Endothelial cell (in vitro differentiated cells): ENCODE results near the gene TAS2R20. TPM values are rescaled to one million over a fixed set of nuclear protein-coding genes. Genes with fewer than 3 reads are reported as not detected.

Source experiments
- DNase-seq: peaks from one replicate; pipeline ENCODE4 v3.0.0; 2021; ENCODE audit warnings: low spot score
- H3K27ac Mint-ChIP-seq: one replicate; pipeline ENCODE4 v1.8.0; 2021; ENCODE audit warnings: mixed read lengths, inconsistent platforms; ENCODE audit not compliant: unreplicated experiment
- H3K27me3 Mint-ChIP-seq: one replicate; pipeline ENCODE4 v1.8.0; 2021; ENCODE audit warnings: mild to moderate bottlenecking, moderate library complexity, mixed read lengths, inconsistent platforms; ENCODE audit not compliant: unreplicated experiment
- H3K36me3 Mint-ChIP-seq: one replicate; pipeline ENCODE4 v1.8.0; 2021; ENCODE audit warnings: mild to moderate bottlenecking, low read depth, mixed read lengths, inconsistent platforms; ENCODE audit not compliant: unreplicated experiment
- H3K4me1 Mint-ChIP-seq: one replicate; pipeline ENCODE4 v1.8.0; 2021; ENCODE audit warnings: mild to moderate bottlenecking, mixed read lengths, inconsistent platforms; ENCODE audit not compliant: unreplicated experiment
- H3K4me3 Mint-ChIP-seq: one replicate; pipeline ENCODE4 v1.8.0; 2021; ENCODE audit warnings: mild to moderate bottlenecking, mixed read lengths, inconsistent platforms; ENCODE audit not compliant: unreplicated experiment
- H3K9me3 Mint-ChIP-seq: one replicate; pipeline ENCODE4 v1.8.0; 2021; ENCODE audit warnings: mixed read lengths, inconsistent platforms; ENCODE audit not compliant: unreplicated experiment
- CTCF ChIP-seq: fragments of 200-600 bp; sonication (generic); IDR thresholded peaks from one replicate; pipeline ENCODE4 v1.5.0; 2021; ENCODE audit warnings: antibody characterized with exemption; ENCODE audit not compliant: unreplicated experiment
- total RNA-seq: library from RNA; stranded (reverse); fragmentation: NEBNext Ultra II Directional; extraction: Animal tissue kit (Norgen Biotek cat#: 25700); gene quantifications from one replicate; pipeline ENCODE4 v1.2.1, GENCODE V29; 2021; ENCODE audit not compliant: unreplicated experiment

TAS2R20 gene
- total RNA-seq, 1 donor from 2014 or later: 1.7 TPM

DNA sequence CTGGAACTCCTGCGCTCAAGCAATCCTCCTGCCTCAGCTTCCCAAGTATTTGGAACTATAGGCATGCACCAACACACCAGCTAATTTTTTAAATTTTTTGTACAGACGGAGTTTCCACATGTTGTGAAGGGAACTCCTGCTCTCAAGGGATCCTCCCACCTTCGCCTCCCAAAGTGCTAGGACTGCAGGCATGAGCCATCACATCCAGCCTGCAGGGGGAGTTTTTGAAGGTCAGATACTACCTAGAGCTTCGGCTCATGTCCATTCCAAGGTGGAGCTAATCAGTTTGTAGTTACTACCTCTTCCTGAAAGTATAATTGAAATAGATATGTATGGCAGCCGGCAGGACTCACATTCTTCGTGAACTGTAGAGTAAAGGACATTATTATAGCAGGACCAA is 28.0 kb upstream of the TAS2R20 start:
- peak; percentile 26 for DNase-seq
- H3K9me3 Mint-ChIP-seq: no peaks in the 10 kb centered on the region
- peaks cover 8% of the 10 kb centered on the region for H3K36me3 Mint-ChIP-seq
- no peaks in the 10 kb centered on the region for H3K4me1 Mint-ChIP-seq
- no peak for TF ChIP-seq CTCF
- H3K27ac Mint-ChIP-seq: no peak overlapping the region
- H3K27me3 Mint-ChIP-seq: no peaks in the 10 kb centered on the region
- no peak overlapping the region for H3K4me3 Mint-ChIP-seq

GRCh38 chr12:11023387-11023786 is 25.3 kb upstream of the TAS2R20 start:
- no peak overlapping the region for H3K4me3 Mint-ChIP-seq
- H3K36me3 Mint-ChIP-seq: peaks cover 8% of the 10 kb centered on the region
- peaks cover 2% of the 10 kb centered on the region for H3K27me3 Mint-ChIP-seq
- no peaks in the 10 kb centered on the region for H3K9me3 Mint-ChIP-seq
- H3K27ac Mint-ChIP-seq: no peak overlapping the region
- no peak for TF ChIP-seq CTCF
- no peaks in the 10 kb centered on the region for H3K4me1 Mint-ChIP-seq
- no peak for DNase-seq

GRCh38 chr12:11022520-11022919 is 24.4 kb upstream of the TAS2R20 start, which contains the start of gene TAS2R19:
TAS2R19 (minus strand) TSS chr12:11022620; CDS start chr12:11022571, 49 bp downstream.
- H3K4me1 Mint-ChIP-seq: no peaks in the 10 kb centered on the region
- no peak within 1 kb of the TSS for H3K27ac Mint-ChIP-seq
- DNase-seq: no peak
- TF ChIP-seq CTCF: no peak
- peaks cover 2% of the 10 kb centered on the region for H3K27me3 Mint-ChIP-seq
- no peaks in the 10 kb centered on the region for H3K9me3 Mint-ChIP-seq
- H3K36me3 Mint-ChIP-seq: peaks cover 8% of the 10 kb centered on the region
- no peak within 1 kb of the TSS for H3K4me3 Mint-ChIP-seq

- no peak overlapping the region for H3K27ac Mint-ChIP-seq
- H3K4me3 Mint-ChIP-seq: no peak overlapping the region
- TF ChIP-seq CTCF: no peak
- no peak for DNase-seq
- peaks cover 14% of the 10 kb centered on the region for H3K4me1 Mint-ChIP-seq
- H3K27me3 Mint-ChIP-seq: peaks cover 2% of the 10 kb centered on the region
- H3K36me3 Mint-ChIP-seq: no peaks in the 10 kb centered on the region
- H3K9me3 Mint-ChIP-seq: no peaks in the 10 kb centered on the region
These were observed 18.8 kb upstream of the TAS2R20 start for GRCh38 chr12:11016937-11017336.

DNA sequence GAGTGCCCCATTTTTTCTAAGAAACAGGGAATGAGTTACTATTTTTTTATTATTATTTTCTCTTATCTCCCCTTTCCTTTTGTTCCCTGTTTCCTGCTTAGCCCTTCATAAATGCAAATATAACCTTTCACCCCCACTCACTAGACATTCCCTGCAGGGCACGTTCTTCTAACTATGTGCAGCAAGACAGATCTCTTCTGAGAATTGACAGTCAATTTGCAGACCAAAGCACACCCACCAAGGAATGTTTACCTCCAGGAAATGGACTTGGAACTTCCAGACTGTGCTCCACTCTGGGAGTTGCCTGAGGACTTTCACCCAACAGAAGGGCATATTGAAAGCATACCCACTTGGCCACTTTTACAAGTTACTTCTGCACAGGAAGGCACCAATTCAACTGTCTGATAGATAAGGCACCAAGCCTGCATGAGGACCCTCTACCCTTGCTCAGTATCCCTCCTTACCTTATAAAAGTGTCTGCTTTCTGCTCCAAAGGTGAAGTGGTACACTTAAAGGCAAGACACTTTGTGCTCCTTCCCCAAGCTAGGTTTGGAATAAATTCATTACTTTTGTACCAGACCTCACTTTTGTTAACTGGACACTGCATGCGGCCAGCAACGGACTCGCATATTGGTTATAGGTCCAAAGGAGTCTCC is 17.8 kb upstream of the TAS2R20 start:
- H3K9me3 Mint-ChIP-seq: no peaks in the 10 kb centered on the region
- peaks cover 14% of the 10 kb centered on the region for H3K4me1 Mint-ChIP-seq
- H3K4me3 Mint-ChIP-seq: no peak overlapping the region
- TF ChIP-seq CTCF: no peak
- DNase-seq: no peak
- H3K27me3 Mint-ChIP-seq: peaks cover 2% of the 10 kb centered on the region
- H3K36me3 Mint-ChIP-seq: no peaks in the 10 kb centered on the region
- no peak overlapping the region for H3K27ac Mint-ChIP-seq
